ENCODE results near the gene NLRP6.

DNA sequence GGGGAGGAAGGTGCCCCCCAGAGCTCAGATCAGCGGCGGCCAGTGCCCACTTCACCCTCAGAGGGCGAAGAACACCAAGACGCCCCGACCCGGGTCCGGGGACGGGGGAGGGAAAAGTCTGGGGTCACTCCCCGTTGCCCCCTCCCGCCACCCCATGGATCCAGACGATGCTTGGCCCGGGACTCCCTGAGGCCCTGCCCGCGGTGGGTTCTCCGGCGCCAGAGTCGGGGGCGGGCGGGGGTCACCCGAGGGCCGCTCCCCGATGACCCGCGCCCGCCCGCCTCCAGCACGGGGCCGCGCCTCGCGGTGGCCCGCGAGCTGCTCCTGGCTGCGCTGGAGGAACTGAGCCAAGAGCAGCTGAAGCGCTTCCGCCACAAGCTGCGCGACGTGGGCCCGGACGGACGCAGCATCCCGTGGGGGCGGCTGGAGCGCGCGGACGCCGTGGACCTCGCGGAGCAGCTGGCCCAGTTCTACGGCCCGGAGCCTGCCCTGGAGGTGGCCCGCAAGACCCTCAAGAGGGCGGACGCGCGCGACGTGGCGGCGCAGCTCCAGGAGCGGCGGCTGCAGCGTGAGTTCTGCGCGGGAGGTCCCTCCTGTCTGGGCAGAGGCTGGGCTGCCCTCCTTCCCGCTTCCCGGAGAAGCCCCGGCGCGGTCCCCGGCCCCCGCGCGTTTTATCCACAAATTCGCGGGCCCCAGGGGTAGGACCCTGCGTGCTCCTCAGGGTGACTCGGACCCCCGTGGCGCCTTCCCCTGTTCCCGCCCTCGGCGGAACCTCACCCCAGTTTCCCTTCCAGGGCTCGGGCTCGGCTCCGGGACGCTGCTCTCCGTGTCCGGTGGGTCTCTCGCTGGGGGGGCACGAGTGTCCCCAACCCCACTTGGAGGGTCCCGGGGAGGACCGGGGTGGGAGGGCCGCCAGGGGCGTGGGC lies 1.1 kb downstream of the NLRP6 start:
- TF ChIP-seq, protein P1, sequence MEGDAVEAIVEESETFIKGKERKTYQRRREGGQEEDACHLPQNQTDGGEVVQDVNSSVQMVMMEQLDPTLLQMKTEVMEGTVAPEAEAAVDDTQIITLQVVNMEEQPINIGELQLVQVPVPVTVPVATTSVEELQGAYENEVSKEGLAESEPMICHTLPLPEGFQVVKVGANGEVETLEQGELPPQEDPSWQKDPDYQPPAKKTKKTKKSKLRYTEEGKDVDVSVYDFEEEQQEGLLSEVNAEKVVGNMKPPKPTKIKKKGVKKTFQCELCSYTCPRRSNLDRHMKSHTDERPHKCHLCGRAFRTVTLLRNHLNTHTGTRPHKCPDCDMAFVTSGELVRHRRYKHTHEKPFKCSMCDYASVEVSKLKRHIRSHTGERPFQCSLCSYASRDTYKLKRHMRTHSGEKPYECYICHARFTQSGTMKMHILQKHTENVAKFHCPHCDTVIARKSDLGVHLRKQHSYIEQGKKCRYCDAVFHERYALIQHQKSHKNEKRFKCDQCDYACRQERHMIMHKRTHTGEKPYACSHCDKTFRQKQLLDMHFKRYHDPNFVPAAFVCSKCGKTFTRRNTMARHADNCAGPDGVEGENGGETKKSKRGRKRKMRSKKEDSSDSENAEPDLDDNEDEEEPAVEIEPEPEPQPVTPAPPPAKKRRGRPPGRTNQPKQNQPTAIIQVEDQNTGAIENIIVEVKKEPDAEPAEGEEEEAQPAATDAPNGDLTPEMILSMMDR (conservative IDR thresholded peaks at IDR 0.05; ENCODE audit: low read depth, low read length) = no peak
- TF ChIP-seq EZH2 (IDR thresholded peaks at IDR 0.05; ENCODE audit: borderline replicate concordance, low read depth, low read length, poor library complexity, severe bottlenecking) = no peak

Data from A673 (cell line).